Cardiac muscle cell (in vitro differentiated cells and primary cell): ENCODE results near the gene PRR30. TPM values are rescaled to one million over a fixed set of nuclear protein-coding genes. Genes with fewer than 3 reads are reported as not detected.

Experiments used
- DNase-seq, 2 donors: peaks; one replicate each; pipeline versions ENCODE4 v3.0.0 to v3.0.0-alpha.2; 2010 to 2017; ENCODE audit warnings: low read depth in 1 of 2, low spot score in 1 of 2
- H3K27ac ChIP-seq: fragments of 200-600 bp; sonication (generic); 2 replicates; pipeline ENCODE4 v1.5.1; 2016
- H3K27me3 ChIP-seq: fragments of 200-600 bp; sonication (generic); 2 replicates; pipeline ENCODE4 v1.6.0; 2016; ENCODE audit warnings: control low read depth
- H3K36me3 ChIP-seq: fragments of 200-600 bp; sonication (generic); 2 replicates; pipeline ENCODE4 v1.5.1; 2016; ENCODE audit warnings: control low read depth
- H3K4me1 ChIP-seq: fragments of 200-600 bp; sonication (generic); 2 replicates; pipeline ENCODE4 v1.8.1; 2017; ENCODE audit warnings: low read depth, mild to moderate bottlenecking, mixed run types
- H3K4me3 ChIP-seq: fragments of 200-600 bp; sonication (generic); 2 replicates; pipeline ENCODE4 v1.5.1; 2016; ENCODE audit warnings: mild to moderate bottlenecking
- H3K9me3 ChIP-seq: fragments of 200-600 bp; sonication (generic); 2 replicates; pipeline ENCODE4 v1.5.1; 2017; ENCODE audit warnings: low read depth, mild to moderate bottlenecking, control low read depth
- CTCF ChIP-seq: IDR thresholded peaks from 2 replicates; pipeline ENCODE4 v1.5.1; 2012; ENCODE audit warnings: low read depth, mild to moderate bottlenecking, low read length
- polyA plus RNA-seq: library from polyadenylated mRNA; unstranded; fragments of >200 nt; fragmentation: Nextera tagmentation; extraction: Ambion mirVana; gene quantifications from 2 replicates; pipeline ENCODE4 v1.2.1, GENCODE V29; 2016
- total RNA-seq: library from RNA; depleted of rRNA; stranded (reverse); fragments of >200 nt; gene quantifications from 2 replicates; pipeline ENCODE4 v1.2.3, GENCODE V29; 2016

PRR30 gene
- total and polyA plus RNA-seq, 2 experiments from 2014 or later, result not detected

GRCh38 chr2:27145682-27146081 is 6.5 kb upstream of the PRR30 start:
- no peak for TF ChIP-seq CTCF
- peaks cover 9% of the 10 kb centered on the region for H3K27me3 ChIP-seq
- no peak overlapping the region for H3K4me3 ChIP-seq
- H3K27ac ChIP-seq, result no peak overlapping the region
- H3K4me1 ChIP-seq, result no peaks in the 10 kb centered on the region
- H3K36me3 ChIP-seq, result no peaks in the 10 kb centered on the region
- DNase-seq, result no peak
- H3K9me3 ChIP-seq, result no peaks in the 10 kb centered on the region

- Histone ChIP-seq H3K36me3 (no peaks in the 10 kb centered on the region), H3K9me3 (no peaks in the 10 kb centered on the region), H3K4me1 (no peaks in the 10 kb centered on the region), H3K27me3 (peaks cover 9% of the 10 kb centered on the region), H3K27ac (no peak overlapping the region), H3K4me3 (no peak overlapping the region)
- DNase-seq, result no peak
- TF ChIP-seq CTCF, result no peak
These were observed 4.1 kb upstream of the PRR30 start for GRCh38 chr2:27143285-27143684.

- peaks cover 5% of the 10 kb centered on the region for H3K27me3 ChIP-seq
- no peak for TF ChIP-seq CTCF
- no peaks in the 10 kb centered on the region for H3K9me3 ChIP-seq
- no peak overlapping the region for H3K4me3 ChIP-seq
- no peak overlapping the region for H3K27ac ChIP-seq
- no peak for DNase-seq
- H3K36me3 ChIP-seq, result no peaks in the 10 kb centered on the region
- H3K4me1 ChIP-seq, result peaks cover 5% of the 10 kb centered on the region
These were observed 1.1 kb downstream of the PRR30 start for GRCh38 chr2:27138111-27138510.

- H3K36me3 ChIP-seq, result no peaks in the 10 kb centered on the region
- peaks cover 5% of the 10 kb centered on the region for H3K4me1 ChIP-seq
- TF ChIP-seq CTCF, result no peak
- H3K27me3 ChIP-seq, result no peaks in the 10 kb centered on the region
- H3K4me3 ChIP-seq, result no peak overlapping the region
- no peaks in the 10 kb centered on the region for H3K9me3 ChIP-seq
- H3K27ac ChIP-seq, result no peak overlapping the region
- DNase-seq, result no peak
These were observed 1.8 kb downstream of the PRR30 start for GRCh38 chr2:27137322-27137935.

GRCh38 chr2:27136751-27137150 is 2.5 kb downstream of the PRR30 start:
- H3K27ac ChIP-seq, result no peak overlapping the region
- H3K4me1 ChIP-seq, result peaks cover 5% of the 10 kb centered on the region
- no peak for TF ChIP-seq CTCF
- no peak for DNase-seq
- H3K27me3 ChIP-seq, result no peaks in the 10 kb centered on the region
- H3K4me3 ChIP-seq, result no peak overlapping the region
- H3K9me3 ChIP-seq, result no peaks in the 10 kb centered on the region
- H3K36me3 ChIP-seq, result no peaks in the 10 kb centered on the region

GRCh38 chr2:27135478-27135955 is 3.7 kb downstream of the PRR30 start:
- Histone ChIP-seq H3K36me3 (peaks cover 4% of the 10 kb centered on the region), H3K27ac (no peak overlapping the region), H3K4me1 (peaks cover 5% of the 10 kb centered on the region), H3K27me3 (no peaks in the 10 kb centered on the region), H3K9me3 (no peaks in the 10 kb centered on the region), H3K4me3 (no peak overlapping the region)
- TF ChIP-seq CTCF, result no peak
- no peak for DNase-seq
